SJCRH30 (cell line): ENCODE results near the gene ARHGAP26. TPM values are rescaled to one million over a fixed set of nuclear protein-coding genes. Genes with fewer than 3 reads are reported as not detected.
"Not testable (repeated sequence)": the region's sequence is repeated elsewhere in the genome, so short reads cannot be mapped to it uniquely, and the experiment has no call there.

Experiments used
- DNase-seq, 2 experiments: peaks; one replicate each; pipeline ENCODE4 v3.0.0-alpha.2; 2015 to 2020
- H3K27ac ChIP-seq: fragments of 250-450 bp; sonication (Bioruptor Pico); 2 replicates; pipeline ENCODE4 v1.5.1; 2020; ENCODE audit warnings: mild to moderate bottlenecking, moderate library complexity
- H3K27me3 ChIP-seq: fragments of 250-450 bp; sonication (Bioruptor Pico); 2 replicates; pipeline ENCODE4 v1.5.1; 2020; ENCODE audit warnings: mild to moderate bottlenecking, moderate library complexity
- H3K36me3 ChIP-seq: fragments of 250-450 bp; sonication (Bioruptor Pico); 2 replicates; pipeline ENCODE4 v1.5.1; 2020; ENCODE audit warnings: mild to moderate bottlenecking, moderate library complexity
- H3K4me1 ChIP-seq: fragments of 250-450 bp; sonication (Bioruptor Pico); 2 replicates; pipeline ENCODE4 v1.5.1; 2020; ENCODE audit warnings: mild to moderate bottlenecking, moderate library complexity
- H3K4me3 ChIP-seq: fragments of 250-450 bp; sonication (Bioruptor Pico); 2 replicates; pipeline ENCODE4 v1.5.1; 2020; ENCODE audit warnings: mild to moderate bottlenecking, moderate library complexity
- H3K9me3 ChIP-seq: fragments of 250-450 bp; sonication (Bioruptor Pico); replicated peaks from 2 replicates; pipeline ENCODE4 v1.5.1; 2020; ENCODE audit warnings: mild to moderate bottlenecking, moderate library complexity
- total RNA-seq: library from RNA; depleted of rRNA; stranded (reverse); fragments of >200 nt; shearing (Covaris generic); gene quantifications from 2 replicates; pipeline ENCODE4 v1.2.3, GENCODE V29; 2014

ARHGAP26 gene
- total RNA-seq, 1 experiment from 2014 or later = 16.9 TPM

- Histone ChIP-seq H3K4me1 (peaks cover 31% of the 10 kb centered on the region), H3K9me3 (no peaks in the 10 kb centered on the region), H3K36me3 (no peaks in the 10 kb centered on the region), H3K27ac (peak overlapping the region; percentile 36), H3K27me3 (no peaks in the 10 kb centered on the region), H3K4me3 (no peak overlapping the region)
- peak; percentile 59 to 80 for DNase-seq
Measured at GRCh38 chr5:142977363-142978051, 207.3 kb downstream of the ARHGAP26 start.

GRCh38 chr5:142978252-142978651 lies 208.1 kb downstream of the ARHGAP26 start:
- peaks cover 31% of the 10 kb centered on the region for H3K4me1 ChIP-seq
- no peaks in the 10 kb centered on the region for H3K9me3 ChIP-seq
- H3K27me3 ChIP-seq = no peaks in the 10 kb centered on the region
- H3K4me3 ChIP-seq = no peak overlapping the region
- peak overlapping the region; percentile 36 for H3K27ac ChIP-seq
- H3K36me3 ChIP-seq = no peaks in the 10 kb centered on the region
- DNase-seq = no peak

GRCh38 chr5:142978726-142979125 lies 208.5 kb downstream of the ARHGAP26 start:
- H3K9me3 ChIP-seq = no peaks in the 10 kb centered on the region
- no peaks in the 10 kb centered on the region for H3K36me3 ChIP-seq
- no peak overlapping the region for H3K27ac ChIP-seq
- H3K4me1 ChIP-seq = peaks cover 31% of the 10 kb centered on the region
- no peaks in the 10 kb centered on the region for H3K27me3 ChIP-seq
- DNase-seq = no peak
- H3K4me3 ChIP-seq = no peak overlapping the region

GRCh38 chr5:142979636-142980035 lies 209.5 kb downstream of the ARHGAP26 start:
- no peak overlapping the region for H3K27ac ChIP-seq
- no peaks in the 10 kb centered on the region for H3K36me3 ChIP-seq
- H3K27me3 ChIP-seq = no peaks in the 10 kb centered on the region
- no peaks in the 10 kb centered on the region for H3K9me3 ChIP-seq
- DNase-seq = peak in 1 of 2 experiments; percentile 49
- peaks cover 31% of the 10 kb centered on the region for H3K4me1 ChIP-seq
- H3K4me3 ChIP-seq = no peak overlapping the region

GRCh38 chr5:142981475-142981874 lies 211.3 kb downstream of the ARHGAP26 start:
- no peaks in the 10 kb centered on the region for H3K27me3 ChIP-seq
- peaks cover 30% of the 10 kb centered on the region for H3K4me1 ChIP-seq
- H3K4me3 ChIP-seq = no peak overlapping the region
- DNase-seq = no peak
- H3K36me3 ChIP-seq = no peaks in the 10 kb centered on the region
- no peaks in the 10 kb centered on the region; the same call in 1 of the 2 replicates for H3K9me3 ChIP-seq
- H3K27ac ChIP-seq = no peak overlapping the region

GRCh38 chr5:142981886-142982820 lies 212.0 kb downstream of the ARHGAP26 start:
- H3K27me3 ChIP-seq = no peaks in the 10 kb centered on the region
- H3K27ac ChIP-seq = no peak overlapping the region
- no peak overlapping the region for H3K4me3 ChIP-seq
- H3K9me3 ChIP-seq = no peaks in the 10 kb centered on the region; the same call in 1 of the 2 replicates
- no peaks in the 10 kb centered on the region for H3K36me3 ChIP-seq
- peaks cover 23% of the 10 kb centered on the region for H3K4me1 ChIP-seq
- no peak for DNase-seq

GRCh38 chr5:142982821-142983200 lies 212.6 kb downstream of the ARHGAP26 start:
- Histone ChIP-seq H3K27me3 (no peaks in the 10 kb centered on the region), H3K27ac (no peak overlapping the region), H3K36me3 (no peaks in the 10 kb centered on the region)

GRCh38 chr5:142984011-142984410 lies 213.8 kb downstream of the ARHGAP26 start:
- Histone ChIP-seq H3K9me3 (no peaks in the 10 kb centered on the region; the same call in 1 of the 2 replicates), H3K36me3 (no peaks in the 10 kb centered on the region), H3K4me3 (no peak overlapping the region), H3K27me3 (no peaks in the 10 kb centered on the region), H3K4me1 (peaks cover 11% of the 10 kb centered on the region), H3K27ac (no peak overlapping the region)
- no peak for DNase-seq

More at GRCh38 chr5:142982821-142983200, 212.6 kb downstream of the ARHGAP26 start:
- Histone ChIP-seq H3K4me3 (no peak overlapping the region), H3K4me1 (peaks cover 17% of the 10 kb centered on the region), H3K9me3 (no peaks in the 10 kb centered on the region; the same call in 1 of the 2 replicates)
- DNase-seq = no peak

- no peak for DNase-seq
- Histone ChIP-seq H3K27me3 (no peaks in the 10 kb centered on the region), H3K9me3 (no peaks in the 10 kb centered on the region; the same call in 1 of the 2 replicates), H3K36me3 (no peaks in the 10 kb centered on the region), H3K4me3 (no peak overlapping the region), H3K4me1 (peaks cover 7% of the 10 kb centered on the region), H3K27ac (no peak overlapping the region)
Measured at GRCh38 chr5:142984525-142984924, 214.3 kb downstream of the ARHGAP26 start.

GRCh38 chr5:142989270-142989669 lies 219.1 kb downstream of the ARHGAP26 start:
- not testable (repeated sequence) for H3K9me3 ChIP-seq, H3K27ac ChIP-seq, H3K36me3 ChIP-seq, DNase-seq, H3K27me3 ChIP-seq, H3K4me3 ChIP-seq, H3K4me1 ChIP-seq

- not testable (repeated sequence) for H3K9me3 ChIP-seq, H3K36me3 ChIP-seq, H3K4me3 ChIP-seq, DNase-seq, H3K27me3 ChIP-seq, H3K4me1 ChIP-seq, H3K27ac ChIP-seq
Measured at GRCh38 chr5:142990073-142990472, 219.9 kb downstream of the ARHGAP26 start.

GRCh38 chr5:142994218-142994617 lies 224.0 kb downstream of the ARHGAP26 start:
- Histone ChIP-seq H3K4me3 (no peak overlapping the region), H3K27me3 (no peaks in the 10 kb centered on the region), H3K4me1 (no peaks in the 10 kb centered on the region), H3K27ac (no peak overlapping the region), H3K9me3 (peaks cover 8% of the 10 kb centered on the region), H3K36me3 (no peaks in the 10 kb centered on the region)
- no peak for DNase-seq

- H3K27ac ChIP-seq, H3K27me3 ChIP-seq, H3K4me1 ChIP-seq, H3K4me3 ChIP-seq, DNase-seq, H3K9me3 ChIP-seq, H3K36me3 ChIP-seq: not testable (repeated sequence)
Measured at GRCh38 chr5:142995621-142996020, 225.4 kb downstream of the ARHGAP26 start.

GRCh38 chr5:142997591-142997990 lies 227.4 kb downstream of the ARHGAP26 start:
- Histone ChIP-seq H3K27ac (no peak overlapping the region), H3K36me3 (no peaks in the 10 kb centered on the region), H3K27me3 (no peaks in the 10 kb centered on the region), H3K4me1 (no peaks in the 10 kb centered on the region), H3K4me3 (no peak overlapping the region), H3K9me3 (no peaks in the 10 kb centered on the region; the same call in 1 of the 2 replicates)
- DNase-seq = no peak
